Hematopoietic multipotent progenitor cell treated with erythropoietin and hydrocortisone succinate and interleukin-3 and kit ligand, for 6 days (in vitro differentiated cells): ENCODE results near the gene RGS12.
A peak's percentile ranks its signal among the peaks of the same experiment; 100 is the strongest.

ENCODE experiments used
- DNase-seq: peaks from one replicate; pipeline ENCODE4 v3.0.0-alpha.2; 2015

Gene RGS12

GRCh38 chr4:3292571-3293400, at the start of gene RGS12:
TSS of gene RGS12 (plus strand) at chr4:3293021. CDS start at chr4:3316171, 23,150 bp downstream.
- DNase-seq, result peak; percentile 92

GRCh38 chr4:3243136-3243780, 49.6 kb upstream of the RGS12 start:
- no peak for DNase-seq

GRCh38 chr4:3244002-3244401, 48.8 kb upstream of the RGS12 start:
- no peak for DNase-seq

- DNase-seq, result no peak
These were observed 48.1 kb upstream of the RGS12 start for GRCh38 chr4:3244747-3245146.

- DNase-seq, result no peak
These were observed 47.1 kb upstream of the RGS12 start for GRCh38 chr4:3245676-3246075.

GRCh38 chr4:3246458-3247398, 46.1 kb upstream of the RGS12 start:
- no peak for DNase-seq

- DNase-seq, result no peak
These were observed 45.2 kb upstream of the RGS12 start for GRCh38 chr4:3247399-3248177.

- no peak for DNase-seq
These were observed 44.7 kb upstream of the RGS12 start for GRCh38 chr4:3248178-3248480.

- DNase-seq, result no peak
These were observed 43.8 kb upstream of the RGS12 start, which contains the start of gene MSANTD1 for GRCh38 chr4:3248811-3249661. TSS of gene MSANTD1 (plus strand) at chr4:3249159. CDS start at chr4:3249223, 64 bp downstream.

GRCh38 chr4:3249711-3250437, 42.9 kb upstream of the RGS12 start:
- no peak for DNase-seq

GRCh38 chr4:3250438-3250955, 42.3 kb upstream of the RGS12 start:
- no peak for DNase-seq

- DNase-seq, result no peak
These were observed 41.7 kb upstream of the RGS12 start for GRCh38 chr4:3250956-3251690.

GRCh38 chr4:3251691-3252479, 40.9 kb upstream of the RGS12 start:
- no peak for DNase-seq

- DNase-seq, result no peak
These were observed 40.4 kb upstream of the RGS12 start for GRCh38 chr4:3252480-3252828.

- DNase-seq, result no peak
These were observed 39.8 kb upstream of the RGS12 start for GRCh38 chr4:3252831-3253641.

GRCh38 chr4:3253808-3254207, 39.0 kb upstream of the RGS12 start:
- DNase-seq, result no peak

GRCh38 chr4:3254302-3255131, 38.3 kb upstream of the RGS12 start:
- no peak for DNase-seq
